HEK293T (cell line): ENCODE data around the gene PRKAG2.

Experiments
- BHLHE40 ChIP-seq: fragments of 450-650 bp; IDR thresholded peaks from 2 replicates; pipeline ENCODE4 v1.6.1; 2016; ENCODE audit warnings: mild to moderate bottlenecking, moderate library complexity, borderline replicate concordance
- CTBP1 ChIP-seq: fragments of 450-650 bp; IDR thresholded peaks from 2 replicates; pipeline ENCODE4 v1.6.1; 2016; ENCODE audit warnings: borderline replicate concordance
- ELF4 ChIP-seq: fragments of 450-650 bp; IDR thresholded peaks from 2 replicates; pipeline ENCODE4 v1.6.1; 2017; ENCODE audit warnings: antibody characterized with exemption
- FOXA1 ChIP-seq: fragments of 450-650 bp; IDR thresholded peaks from 2 replicates; pipeline ENCODE4 v1.6.1; 2016; ENCODE audit warnings: mild to moderate bottlenecking
- FOXK2 ChIP-seq: fragments of 450-650 bp; IDR thresholded peaks from 2 replicates; pipeline ENCODE4 v1.6.1; 2016; ENCODE audit warnings: mild to moderate bottlenecking
- FOXM1 ChIP-seq: fragments of 450-650 bp; IDR thresholded peaks from 2 replicates; pipeline ENCODE4 v1.6.1; 2017; ENCODE audit warnings: mild to moderate bottlenecking, borderline replicate concordance
- PKNOX1 ChIP-seq: fragments of 450-650 bp; IDR thresholded peaks from 2 replicates; pipeline ENCODE4 v1.6.1; 2016
- SP1 ChIP-seq: fragments of 450-650 bp; IDR thresholded peaks from 2 replicates; pipeline ENCODE4 v1.6.1; 2017

- TF ChIP-seq SP1, result no peak
- TF ChIP-seq FOXA1, result no peak
- no peak for TF ChIP-seq FOXM1
- TF ChIP-seq BHLHE40, result no peak
- no peak for TF ChIP-seq PKNOX1
- no peak for TF ChIP-seq ELF4
- TF ChIP-seq FOXK2, result no peak
- TF ChIP-seq CTBP1, result no peak
Measured at GRCh38 chr7:151923097-151923876, 46.4 kb upstream of the PRKAG2 start.
